Prostate gland (tissue), 1 donor: ENCODE data around the gene SLC22A17.

ENCODE experiments used
- POLR2A ChIP-seq: fragments of 450-650 bp; IDR thresholded peaks from one replicate; pipeline ENCODE4 v1.6.1; 2016; ENCODE audit warnings: antibody characterized with exemption, mild to moderate bottlenecking
- POLR2AphosphoS5 ChIP-seq: sonication (generic); formaldehyde crosslinking; IDR thresholded peaks from one replicate; pipeline ENCODE4 v1.6.1; 2017; ENCODE audit warnings: antibody characterized with exemption

DNA sequence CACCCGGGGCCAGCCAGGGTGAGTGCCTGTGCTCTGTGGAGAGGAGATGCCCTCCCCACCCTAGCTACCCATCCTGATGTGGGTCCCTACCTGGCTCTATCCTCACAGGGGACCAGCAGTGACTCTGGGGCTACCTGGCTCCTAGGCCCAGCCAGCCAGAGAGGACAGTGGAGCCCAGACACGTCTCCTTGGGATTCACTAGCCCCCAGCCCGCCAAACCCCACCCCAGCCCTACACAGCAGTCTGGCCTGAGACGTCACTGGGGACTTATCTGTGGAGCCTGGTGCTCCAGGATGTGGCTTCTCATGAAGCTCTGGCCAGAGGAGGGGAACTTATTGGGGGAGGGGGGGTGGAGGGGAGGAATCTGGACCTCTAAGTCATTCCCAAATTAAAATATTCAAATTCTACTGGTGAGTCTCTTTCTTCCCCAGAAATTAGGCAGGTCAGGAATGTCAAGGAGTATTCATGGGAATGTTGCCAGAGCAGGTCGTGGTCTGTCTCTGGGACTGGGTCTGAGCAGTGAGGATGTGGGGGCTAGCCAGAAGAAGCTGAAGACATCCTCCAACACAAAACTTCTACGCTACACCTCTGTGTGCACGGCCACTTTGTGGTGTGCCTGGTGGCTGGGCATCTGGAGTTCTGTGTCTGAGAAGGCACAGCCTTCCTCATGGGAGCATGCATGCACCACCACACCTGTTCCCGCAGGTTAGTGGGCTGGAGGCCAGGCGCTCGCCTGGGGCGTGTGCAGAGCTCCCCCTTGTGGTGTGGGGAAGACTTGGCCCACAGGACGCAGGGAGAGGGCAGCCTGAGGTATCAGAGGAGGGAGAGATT is 26.9 kb upstream of the SLC22A17 start:
- no peak for TF ChIP-seq POLR2A
- TF ChIP-seq POLR2AphosphoS5: peak; percentile 88
